Heart right ventricle (tissue), 16 donors: ENCODE measurements around the gene PITPNM1. TPM values are rescaled to one million over a fixed set of nuclear protein-coding genes. Genes with fewer than 3 reads are reported as not detected.
A peak's percentile ranks its signal among the peaks of the same experiment; 100 is the strongest.
"Not testable (repeated sequence)": the region's sequence is repeated elsewhere in the genome, so short reads cannot be mapped to it uniquely, and the experiment has no call there.

Experiments
- ATAC-seq, 8 donors: fragments of 200-7000 bp; cut with Tn5 transposase; one replicate each; pipeline ENCODE4 v1.9.1; 2020; ENCODE audit warnings: mild to moderate bottlenecking in 8 of 8, moderate library complexity in 8 of 8, moderate number of reproducible peaks in 1 of 8
- DNase-seq, 2 donors: peaks; one replicate each; pipeline ENCODE4 v3.0.0-alpha.2; 2020
- H3K27ac ChIP-seq, 10 donors: fragments of 200-600 bp; sonication (generic) in 2 of 10; one replicate each; pipeline versions ENCODE4 v1.5.0 to v1.8.0; 2020 to 2022; ENCODE audit warnings: mild to moderate bottlenecking in 3 of 10
- H3K27me3 ChIP-seq, 7 donors: fragments of 200-600 bp; one replicate each; pipeline ENCODE4 v1.8.0; 2021 to 2022; ENCODE audit warnings: mild to moderate bottlenecking in 2 of 7
- H3K36me3 ChIP-seq, 9 donors: fragments of 200-600 bp; sonication (generic) in 1 of 9; one replicate each; pipeline versions ENCODE4 v1.5.0 to v1.8.0; 2020 to 2022; ENCODE audit warnings: mild to moderate bottlenecking in 2 of 9
- H3K4me1 ChIP-seq, 9 donors: fragments of 200-600 bp; sonication (generic) in 1 of 9; one replicate each; pipeline versions ENCODE4 v1.5.0 to v1.8.0; 2020 to 2022; ENCODE audit warnings: mild to moderate bottlenecking in 4 of 9
- H3K4me3 ChIP-seq, 10 donors: fragments of 200-600 bp; sonication (generic) in 2 of 10; one replicate each; pipeline versions ENCODE4 v1.5.0 to v1.8.0; 2020 to 2022; ENCODE audit warnings: mild to moderate bottlenecking in 7 of 10, moderate library complexity in 2 of 10
- H3K9me3 ChIP-seq, 11 donors: fragments of 200-600 bp in 10 of 11; sonication (generic) in 2 of 11; one replicate each; pipeline versions ENCODE4 v1.5.0 to v1.8.0; 2013 to 2022; ENCODE audit warnings: mild to moderate bottlenecking in 2 of 11, control low read depth in 1 of 11, moderate library complexity in 1 of 11
- WGBS, 2 donors: extraction: QIAGEN DNeasy Blood & Tissue Kit; methylation state at CpG; one replicate each; pipeline ENCODE4 v1.1.7; 2013; ENCODE audit warnings: inconsistent platforms in 1 of 2; 5-methylcytosine and 5-hydroxymethylcytosine counted together
- intact Hi-C, 10 donors: fragments of 100-400 bp; cut with DNase I; formaldehyde crosslinking; loops; one replicate each; pipeline versions ENCODE4 v1.11.1 to v1.14.2; 2022
- polyA plus RNA-seq, 2 donors: library from polyadenylated mRNA; stranded (reverse); fragments of 200-250 nt; gene quantifications; one replicate each; pipeline ENCODE4 v1.2.3, GENCODE V29; 2013
- total RNA-seq, 10 donors: library from RNA; stranded (reverse); fragmentation: NEBNext Ultra II Directional in 3 of 10; extraction: Animal tissue kit (Norgen Biotek cat#: 25700) in 3 of 10; gene quantifications; one replicate each; pipeline versions ENCODE4 v1.2.1 to v1.2.4, GENCODE V29; 2021 to 2023
- TF ChIP-seq, protein P1 (sequence below), 9 donors: fragments of 200-600 bp; sonication (generic) in 2 of 9; IDR thresholded peaks; one replicate each; pipeline versions ENCODE4 v1.5.0 to v1.8.0; 2021 to 2022; ENCODE audit warnings: antibody characterized with exemption in 9 of 9, mild to moderate bottlenecking in 5 of 9, moderate library complexity in 1 of 9
- donor health status: Arrhythmogenic right ventricular cardiomyopathy.
- donor health status: ischemic (EF 13 %, LVEDD 7.1; RV severe dilation, severe dysfunction).
- donor health status: healthy with polysubstance abuse.
- donor health status: DM: no; HTN: yes; CAD: no.
- donor health status: DM: no; HTN: no; CAD: no.
- donor health status: ischemic (EF 25% LVEDD 6.9; RV normal size, moderate dysfunction).
- donor health status: ischemic (EF 25% LVEDD 5.7; RV mildly dilated, moderate dysfunction).
- donor health status: healthy.
- donor health status: DM: yes; HTN: yes; CAD: no.
- donor health status: Ischemic cardiomyopathy.
- donor health status: ischemic (EF 35%, LVEDD 5.7; RV mildly dilated, moderate dysfunction).
- donor health status: nonischemic (EF 11% LVEDD 7.7; RV severe dilation, severe dysfunction).
- donor health status: DM: yes; HTN: yes; CAD: no.
- donor health status: PGD.
- donor health status: ischemic (EF 29% LVEDD 5.4; RV normal size, mild dysfunction).
- donor health status: nonischemic (EF 23%, LVEDD 6.1; RV moderate dilation, normal function).

Gene PITPNM1
- total and polyA plus RNA-seq, 12 donors: 21.3 to 68.9 (median 28.8) TPM

DNA sequence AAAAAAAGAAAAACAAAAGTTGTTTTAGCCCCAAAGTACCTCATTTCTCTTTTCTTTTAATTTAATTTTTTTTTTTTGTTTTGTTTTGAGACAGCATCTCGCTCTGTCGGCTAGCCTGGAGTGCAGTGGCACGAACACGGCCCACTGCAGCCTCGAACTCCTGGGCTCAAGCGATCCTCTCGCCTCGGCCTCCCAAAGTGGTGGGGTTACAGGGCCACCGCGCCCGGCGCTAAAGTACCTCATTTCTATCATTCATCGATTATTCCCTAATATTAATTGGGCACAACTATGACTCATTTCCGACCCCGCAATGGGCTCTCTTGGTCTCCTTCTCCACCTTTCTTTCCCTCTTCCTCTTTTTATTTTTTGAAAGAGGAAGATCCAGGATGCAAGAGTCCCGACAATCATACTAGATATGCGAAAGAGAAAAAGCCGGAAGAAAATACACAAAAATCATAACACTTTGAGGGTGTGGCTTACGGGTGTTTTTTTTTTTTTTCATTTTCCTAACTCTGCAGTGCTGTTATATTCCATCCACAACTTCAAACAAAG lies 22.8 kb downstream of the PITPNM1 start:
- peak overlapping the region; percentile 67 to 93 (median 84) for H3K27ac ChIP-seq
- WGBS, 2 donors: 51 to 53% methylated on average over 19 of the region's 19 CpGs
- H3K36me3 ChIP-seq: peaks cover 0 to 12% (median 0%) of the 10 kb centered on the region in 9 donors
- intact Hi-C loops: loop anchor here in 2 of 10 donors (2.0 to 5.0 kb wide), 2 partner anchors 24 to 80 kb away; partner anchors contain the start of genes PPP1CA (in 1 of the 2) and TBC1D10C (in 1 of the 2)
- peaks cover 8 to 48% (median 23%) of the 10 kb centered on the region in 9 donors for H3K4me1 ChIP-seq
- peaks cover 0 to 6% (median 0%) of the 10 kb centered on the region in 7 donors for H3K27me3 ChIP-seq
- TF ChIP-seq, protein P1, sequence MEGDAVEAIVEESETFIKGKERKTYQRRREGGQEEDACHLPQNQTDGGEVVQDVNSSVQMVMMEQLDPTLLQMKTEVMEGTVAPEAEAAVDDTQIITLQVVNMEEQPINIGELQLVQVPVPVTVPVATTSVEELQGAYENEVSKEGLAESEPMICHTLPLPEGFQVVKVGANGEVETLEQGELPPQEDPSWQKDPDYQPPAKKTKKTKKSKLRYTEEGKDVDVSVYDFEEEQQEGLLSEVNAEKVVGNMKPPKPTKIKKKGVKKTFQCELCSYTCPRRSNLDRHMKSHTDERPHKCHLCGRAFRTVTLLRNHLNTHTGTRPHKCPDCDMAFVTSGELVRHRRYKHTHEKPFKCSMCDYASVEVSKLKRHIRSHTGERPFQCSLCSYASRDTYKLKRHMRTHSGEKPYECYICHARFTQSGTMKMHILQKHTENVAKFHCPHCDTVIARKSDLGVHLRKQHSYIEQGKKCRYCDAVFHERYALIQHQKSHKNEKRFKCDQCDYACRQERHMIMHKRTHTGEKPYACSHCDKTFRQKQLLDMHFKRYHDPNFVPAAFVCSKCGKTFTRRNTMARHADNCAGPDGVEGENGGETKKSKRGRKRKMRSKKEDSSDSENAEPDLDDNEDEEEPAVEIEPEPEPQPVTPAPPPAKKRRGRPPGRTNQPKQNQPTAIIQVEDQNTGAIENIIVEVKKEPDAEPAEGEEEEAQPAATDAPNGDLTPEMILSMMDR (IDR thresholded peaks at IDR 0.05): no peak
- no peaks in the 10 kb centered on the region for H3K9me3 ChIP-seq
- ATAC-seq (peak in 5 of 8 donors; percentile 6 to 30 (median 19)), DNase-seq (peak in 1 of 2 donors; percentile 3)
- peak overlapping the region; percentile 4 to 66 (median 55) for H3K4me3 ChIP-seq

DNA sequence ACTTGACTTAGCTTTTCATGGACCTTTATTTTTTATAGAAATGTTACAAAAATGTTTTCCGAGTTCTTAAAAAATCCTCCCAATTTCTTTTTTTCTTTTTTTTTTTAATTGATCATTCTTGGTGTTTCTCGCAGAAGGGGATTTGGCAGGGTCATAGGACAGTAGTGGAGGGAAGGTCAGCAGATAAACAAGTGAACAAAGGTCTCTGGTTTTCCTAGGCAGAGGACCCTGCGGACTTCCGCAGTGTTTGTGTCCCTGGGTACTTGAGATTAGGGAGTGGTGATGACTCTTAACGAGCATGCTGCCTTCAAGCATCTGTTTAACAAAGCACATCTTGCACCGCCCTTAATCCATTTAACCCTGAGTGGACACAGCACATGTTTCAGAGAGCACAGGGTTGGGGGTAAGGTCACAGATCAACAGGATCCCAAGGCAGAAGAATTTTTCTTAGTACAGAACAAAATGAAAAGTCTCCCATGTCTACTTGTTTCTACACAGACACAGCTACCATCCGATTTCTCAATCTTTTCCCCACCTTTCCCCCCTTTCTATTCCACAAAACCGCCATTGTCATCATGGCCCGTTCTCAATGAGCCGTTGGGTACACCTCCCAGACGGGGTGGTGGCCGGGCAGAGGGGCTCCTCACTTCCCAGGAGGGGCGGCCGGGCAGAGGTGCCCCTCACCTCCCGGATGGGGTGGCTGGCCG lies 27.7 kb downstream of the PITPNM1 start:
- ATAC-seq, H3K4me3 ChIP-seq, intact Hi-C loops, H3K27ac ChIP-seq, H3K4me1 ChIP-seq, H3K27me3 ChIP-seq, H3K36me3 ChIP-seq, H3K9me3 ChIP-seq, DNase-seq: not testable (repeated sequence)
- WGBS, 2 donors: 84 to 87% methylated on average over 12 to 14 of the region's 16 CpGs

DNA sequence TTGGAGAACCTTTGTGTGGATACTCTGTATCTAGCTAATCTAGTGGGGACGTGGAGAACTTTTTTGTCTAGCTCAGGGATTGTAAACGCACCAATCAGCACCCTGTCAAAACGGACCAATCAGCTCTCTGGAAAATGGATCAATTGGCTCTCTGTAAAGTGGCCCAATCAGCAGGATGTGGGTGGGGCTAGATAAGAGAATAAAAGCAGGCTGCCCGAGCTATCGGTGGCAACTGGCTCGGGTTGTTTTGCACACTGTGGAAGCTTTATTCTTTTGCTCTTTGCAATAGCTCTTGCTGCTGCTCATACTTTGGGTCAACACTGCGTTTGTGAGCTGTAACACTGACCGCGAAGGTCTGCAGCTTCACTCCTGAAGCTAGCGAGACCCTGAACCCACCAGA lies 28.5 kb downstream of the PITPNM1 start:
- 76 to 79% methylated on average over 10 of the region's 10 CpGs for WGBS, 2 donors
- H3K9me3 ChIP-seq, H3K27ac ChIP-seq, H3K4me1 ChIP-seq, H3K36me3 ChIP-seq, DNase-seq, H3K4me3 ChIP-seq, intact Hi-C loops, ATAC-seq, H3K27me3 ChIP-seq: not testable (repeated sequence)

DNA sequence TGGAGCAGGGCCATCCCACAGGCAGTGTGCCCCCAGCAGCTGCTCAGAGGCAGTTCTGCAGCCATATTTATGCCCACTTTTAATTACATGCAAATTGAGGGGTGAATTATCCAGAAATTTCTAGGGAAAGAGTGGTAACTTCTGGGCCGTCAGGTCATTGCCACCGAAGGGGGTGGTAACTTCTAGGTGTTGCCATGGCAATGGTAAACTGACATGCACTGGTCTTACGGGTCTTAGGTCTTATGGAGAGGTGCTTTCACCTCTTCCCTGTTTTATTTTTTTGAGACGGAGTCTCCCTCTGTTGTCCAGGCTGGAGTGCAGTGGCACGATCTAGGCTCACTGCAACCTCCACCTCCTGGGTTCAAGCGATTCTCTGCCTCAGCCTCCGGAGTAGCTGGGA lies 32.3 kb downstream of the PITPNM1 start:
- no peak overlapping the region for H3K4me3 ChIP-seq
- no peaks in the 10 kb centered on the region for H3K9me3 ChIP-seq
- H3K36me3 ChIP-seq: no peaks in the 10 kb centered on the region
- H3K27me3 ChIP-seq: no peaks in the 10 kb centered on the region
- WGBS, 2 donors: 77 to 81% methylated on average over 7 of the region's 7 CpGs
- no peak overlapping the region for H3K27ac ChIP-seq
- no peak for ATAC-seq
- intact Hi-C loops: no loop called here
- H3K4me1 ChIP-seq: peaks cover 3 to 17% (median 13%) of the 10 kb centered on the region in 9 donors
- TF ChIP-seq, protein P1 (IDR thresholded peaks at IDR 0.05): no peak
- no peak for DNase-seq

DNA sequence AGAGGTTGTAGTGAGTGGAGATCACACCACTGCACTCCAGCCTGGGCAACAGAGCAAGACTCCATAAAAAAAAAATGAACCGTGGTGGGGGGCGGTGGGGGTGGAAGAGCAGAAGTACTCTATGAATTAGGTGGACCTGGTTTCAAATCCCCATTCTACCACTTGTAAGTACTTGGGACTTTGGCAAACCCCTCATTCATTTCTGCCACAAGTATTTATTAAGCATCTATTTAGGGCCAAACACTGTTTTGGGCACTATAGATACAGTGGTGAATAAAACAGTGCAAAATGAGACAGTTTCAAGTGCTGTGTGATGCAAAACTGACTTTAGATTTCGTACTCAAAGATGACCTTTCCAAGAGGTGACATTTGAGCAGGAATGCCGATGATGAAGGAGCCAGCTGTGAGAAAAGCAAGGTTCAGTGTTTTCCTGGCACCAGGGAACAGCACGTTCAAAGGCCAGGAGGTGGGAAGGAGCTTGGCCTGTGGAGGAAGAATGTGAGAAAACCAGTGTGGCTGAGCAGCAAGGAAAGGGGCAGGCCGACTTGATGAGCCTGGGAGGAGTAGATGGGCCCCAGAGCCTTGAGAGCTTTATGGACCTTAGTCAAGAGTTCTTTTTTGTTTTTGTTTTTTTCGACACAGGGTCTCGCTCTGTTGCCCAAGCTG lies 34.7 kb downstream of the PITPNM1 start:
- DNase-seq (no peak), ATAC-seq (no peak)
- intact Hi-C loops: no loop called here
- Histone ChIP-seq H3K4me3 (no peak overlapping the region), H3K36me3 (peaks cover 0 to 6% (median 0%) of the 10 kb centered on the region in 9 donors), H3K4me1 (peaks cover 3 to 36% (median 18%) of the 10 kb centered on the region in 9 donors), H3K27ac (peak overlapping the region in 1 of 10 donors; percentile 89), H3K9me3 (no peaks in the 10 kb centered on the region), H3K27me3 (no peaks in the 10 kb centered on the region)
- TF ChIP-seq, protein P1 (IDR thresholded peaks at IDR 0.05): no peak
- WGBS, 2 donors: 87 to 88% methylated on average over 8 of the region's 8 CpGs
